ENCODE results near the gene SLC52A1. TPM values are rescaled to one million over a fixed set of nuclear protein-coding genes. Genes with fewer than 3 reads are reported as not detected.

The SLC52A1 gene
- polyA plus RNA-seq (2012; rRNA removed) = 0.49 and 0.55 TPM in 2 replicates
- 0.15 and 0.22 TPM in 2 replicates for polyA plus RNA-seq (2012; cell fraction: cytosol; rRNA removed)
- polyA plus RNA-seq (2012; cell fraction: nucleus; rRNA removed) = 1.6 TPM in 2 replicates

DNA sequence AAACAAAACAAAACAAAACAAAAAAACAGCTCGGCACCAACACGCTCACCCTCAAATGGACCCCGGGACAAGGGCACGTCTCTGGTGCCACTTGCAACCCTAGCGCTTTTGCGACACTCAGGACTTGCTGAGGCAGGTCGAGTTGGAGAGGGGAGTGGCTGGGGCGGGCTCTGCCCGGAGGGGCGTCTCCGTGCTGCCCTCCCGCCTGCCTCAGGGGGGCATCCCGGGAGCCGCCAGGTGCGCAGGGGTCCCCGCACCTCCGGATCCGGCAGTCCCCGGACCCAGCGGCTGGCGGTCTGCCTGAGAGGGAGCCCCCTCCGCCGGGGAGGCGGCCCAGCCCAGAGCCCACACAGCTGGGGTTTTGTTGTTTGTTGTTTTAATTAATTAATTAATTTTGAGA, at the start of gene SLC52A1:
TSS of gene SLC52A1 (minus strand) at position 112 of the 400 bp plus-strand sequence. CDS start 820 bp downstream, outside the sequence.
- no peaks in the 10 kb centered on the region for H3K9me3 ChIP-seq
- peak; percentile 60 for DNase-seq
- peak within 1 kb of the TSS; percentile 60; the same call in 1 of the 2 replicates for H3K4me2 ChIP-seq
- H3K27ac ChIP-seq (ENCODE audit: low read depth in 2 of 2, low read length in 1 of 2) = no peak within 1 kb of the TSS
- H2AFZ ChIP-seq (ENCODE audit: low read depth) = 0 out of 2 replicates have a peak within 1 kb of the TSS, but pooled peaks have one; percentile 29
- H3K4me3 ChIP-seq (ENCODE audit: low read depth in 2 of 2, low read length in 1 of 2) = peak within 1 kb of the TSS; percentile 21 to 45; a peak in 3 of 4 replicates
- no peaks in the 10 kb centered on the region for H3F3A ChIP-seq (replicated peaks; ENCODE audit: insufficient read depth)
- H3K4me1 ChIP-seq (ENCODE audit: control insufficient read depth in 1 of 2, insufficient read depth in 2 of 2, low read depth in 1 of 2, low read length in 1 of 2) = peaks cover 0 to 2% of the 10 kb centered on the region in 2 experiments; a peak in 1 of 4 replicates
- H3K79me2 ChIP-seq (ENCODE audit: insufficient read depth) = no peaks in the 10 kb centered on the region
- WGBS (ENCODE audit: low lambda C conversion rate) = 20% methylated on average over 10 of the region's 24 CpGs
- CTCF ChIA-PET = interaction anchor here (0.9 to 5.6 kb wide), 7 partner anchors 27 to 132 kb away, joined by 3 to 39 read pairs (median 3); partner anchors contain the start of gene CHRNE
- H3K9me2 ChIP-seq = no peaks in the 10 kb centered on the region
- H3K9ac ChIP-seq = no peak within 1 kb of the TSS
- no peak for TF ChIP-seq RFX5 (IDR thresholded peaks at IDR 0.05; ENCODE audit: low read length)
- TF ChIP-seq, protein P1, sequence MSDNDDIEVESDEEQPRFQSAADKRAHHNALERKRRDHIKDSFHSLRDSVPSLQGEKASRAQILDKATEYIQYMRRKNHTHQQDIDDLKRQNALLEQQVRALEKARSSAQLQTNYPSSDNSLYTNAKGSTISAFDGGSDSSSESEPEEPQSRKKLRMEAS (IDR thresholded peaks at IDR 0.05; ENCODE audit: low read depth) = no peak
- no peaks in the 10 kb centered on the region for H4K20me1 ChIP-seq (ENCODE audit: insufficient read depth)
- no peaks in the 10 kb centered on the region for H3K27me3 ChIP-seq (ENCODE audit: insufficient read depth)
- POLR2A ChIA-PET = interaction anchor here (1.2 kb wide), 1 partner anchor 68 kb away, joined by 3 read pairs; the partner anchor contains the start of gene SPAG7
- H3K36me3 ChIP-seq (replicated peaks in 1 of 2; ENCODE audit: control insufficient read depth in 1 of 2, insufficient read depth in 2 of 2, low read length in 1 of 2) = no peaks in the 10 kb centered on the region

DNA sequence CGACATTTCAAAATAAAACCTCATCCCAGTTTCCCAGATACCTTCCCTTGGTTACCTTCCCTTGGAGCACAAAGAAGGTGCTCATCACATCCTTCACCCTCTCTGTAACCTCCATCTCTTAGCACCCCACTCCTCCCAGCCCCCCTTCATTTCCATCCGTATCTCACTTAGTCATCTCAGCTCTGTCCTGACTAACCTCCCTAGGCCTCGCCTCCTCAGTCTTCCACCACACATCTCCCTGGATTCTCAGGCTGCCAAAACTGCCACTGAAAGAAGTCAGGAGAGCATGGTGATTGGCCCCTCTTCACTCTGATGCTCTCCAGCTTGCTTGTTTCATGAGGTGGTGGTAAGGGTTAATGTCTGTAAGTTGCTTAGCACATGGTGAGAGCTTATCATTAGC, 45.4 kb upstream of the SLC52A1 start:
- Histone ChIP-seq H3K9ac (no peak overlapping the region), H3K27me3 (ENCODE audit: insufficient read depth) (no peaks in the 10 kb centered on the region), H3K36me3 (replicated peaks in 1 of 2; ENCODE audit: control insufficient read depth in 1 of 2, insufficient read depth in 2 of 2, low read length in 1 of 2) (peaks cover 0 to 2% of the 10 kb centered on the region in 2 experiments), H3K9me2 (no peaks in the 10 kb centered on the region), H3K79me2 (ENCODE audit: insufficient read depth) (no peaks in the 10 kb centered on the region), H3F3A (replicated peaks; ENCODE audit: insufficient read depth) (no peaks in the 10 kb centered on the region), H2AFZ (ENCODE audit: low read depth) (no peak overlapping the region), H3K4me1 (ENCODE audit: control insufficient read depth in 1 of 2, insufficient read depth in 2 of 2, low read depth in 1 of 2, low read length in 1 of 2) (peaks cover 0 to 9% of the 10 kb centered on the region in 2 experiments; a peak in 1 of 4 replicates), H3K9me3 (no peaks in the 10 kb centered on the region), H3K4me3 (ENCODE audit: low read depth in 2 of 2, low read length in 1 of 2) (no peak overlapping the region), H3K4me2 (no peak overlapping the region), H4K20me1 (ENCODE audit: insufficient read depth) (no peaks in the 10 kb centered on the region), H3K27ac (ENCODE audit: low read depth in 2 of 2, low read length in 1 of 2) (no peak overlapping the region)
- WGBS (ENCODE audit: low lambda C conversion rate) = 86% methylated on average over 3 of the region's 3 CpGs
- POLR2A ChIA-PET = no interaction called here
- no peak for DNase-seq
- CTCF ChIA-PET = interaction anchor here (0.7 kb wide), 1 partner anchor 19 kb away, joined by 3 read pairs; no protein-coding TSS in a partner anchor
- TF ChIP-seq FOXJ3 (CRISPR knock-in tag; IDR thresholded peaks at IDR 0.05) (no peak), RXRA (IDR thresholded peaks at IDR 0.05; ENCODE audit: borderline replicate concordance, low read depth) (no peak), RFX5 (IDR thresholded peaks at IDR 0.05; ENCODE audit: low read length) (no peak), GABPA (IDR thresholded peaks at IDR 0.05; ENCODE audit: low read depth) (no peak), MEF2A (IDR thresholded peaks at IDR 0.05; ENCODE audit: borderline replicate concordance, low read depth) (no peak), SIN3A (IDR thresholded peaks at IDR 0.05; ENCODE audit: borderline replicate concordance, low read depth, low read length) (no peak), EZH2phosphoT487 (IDR thresholded peaks at IDR 0.05; ENCODE audit: borderline replicate concordance, low read depth) (no peak), YY1 (IDR thresholded peaks at IDR 0.05; ENCODE audit: low read depth) (no peak), FOSL2 (IDR thresholded peaks at IDR 0.05; ENCODE audit: borderline replicate concordance, low read depth) (no peak)
- TF ChIP-seq, protein P2, sequence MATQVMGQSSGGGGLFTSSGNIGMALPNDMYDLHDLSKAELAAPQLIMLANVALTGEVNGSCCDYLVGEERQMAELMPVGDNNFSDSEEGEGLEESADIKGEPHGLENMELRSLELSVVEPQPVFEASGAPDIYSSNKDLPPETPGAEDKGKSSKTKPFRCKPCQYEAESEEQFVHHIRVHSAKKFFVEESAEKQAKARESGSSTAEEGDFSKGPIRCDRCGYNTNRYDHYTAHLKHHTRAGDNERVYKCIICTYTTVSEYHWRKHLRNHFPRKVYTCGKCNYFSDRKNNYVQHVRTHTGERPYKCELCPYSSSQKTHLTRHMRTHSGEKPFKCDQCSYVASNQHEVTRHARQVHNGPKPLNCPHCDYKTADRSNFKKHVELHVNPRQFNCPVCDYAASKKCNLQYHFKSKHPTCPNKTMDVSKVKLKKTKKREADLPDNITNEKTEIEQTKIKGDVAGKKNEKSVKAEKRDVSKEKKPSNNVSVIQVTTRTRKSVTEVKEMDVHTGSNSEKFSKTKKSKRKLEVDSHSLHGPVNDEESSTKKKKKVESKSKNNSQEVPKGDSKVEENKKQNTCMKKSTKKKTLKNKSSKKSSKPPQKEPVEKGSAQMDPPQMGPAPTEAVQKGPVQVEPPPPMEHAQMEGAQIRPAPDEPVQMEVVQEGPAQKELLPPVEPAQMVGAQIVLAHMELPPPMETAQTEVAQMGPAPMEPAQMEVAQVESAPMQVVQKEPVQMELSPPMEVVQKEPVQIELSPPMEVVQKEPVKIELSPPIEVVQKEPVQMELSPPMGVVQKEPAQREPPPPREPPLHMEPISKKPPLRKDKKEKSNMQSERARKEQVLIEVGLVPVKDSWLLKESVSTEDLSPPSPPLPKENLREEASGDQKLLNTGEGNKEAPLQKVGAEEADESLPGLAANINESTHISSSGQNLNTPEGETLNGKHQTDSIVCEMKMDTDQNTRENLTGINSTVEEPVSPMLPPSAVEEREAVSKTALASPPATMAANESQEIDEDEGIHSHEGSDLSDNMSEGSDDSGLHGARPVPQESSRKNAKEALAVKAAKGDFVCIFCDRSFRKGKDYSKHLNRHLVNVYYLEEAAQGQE (IDR thresholded peaks at IDR 0.05; ENCODE audit: low read depth, low read length) = no peak
- TF ChIP-seq, protein P3, sequence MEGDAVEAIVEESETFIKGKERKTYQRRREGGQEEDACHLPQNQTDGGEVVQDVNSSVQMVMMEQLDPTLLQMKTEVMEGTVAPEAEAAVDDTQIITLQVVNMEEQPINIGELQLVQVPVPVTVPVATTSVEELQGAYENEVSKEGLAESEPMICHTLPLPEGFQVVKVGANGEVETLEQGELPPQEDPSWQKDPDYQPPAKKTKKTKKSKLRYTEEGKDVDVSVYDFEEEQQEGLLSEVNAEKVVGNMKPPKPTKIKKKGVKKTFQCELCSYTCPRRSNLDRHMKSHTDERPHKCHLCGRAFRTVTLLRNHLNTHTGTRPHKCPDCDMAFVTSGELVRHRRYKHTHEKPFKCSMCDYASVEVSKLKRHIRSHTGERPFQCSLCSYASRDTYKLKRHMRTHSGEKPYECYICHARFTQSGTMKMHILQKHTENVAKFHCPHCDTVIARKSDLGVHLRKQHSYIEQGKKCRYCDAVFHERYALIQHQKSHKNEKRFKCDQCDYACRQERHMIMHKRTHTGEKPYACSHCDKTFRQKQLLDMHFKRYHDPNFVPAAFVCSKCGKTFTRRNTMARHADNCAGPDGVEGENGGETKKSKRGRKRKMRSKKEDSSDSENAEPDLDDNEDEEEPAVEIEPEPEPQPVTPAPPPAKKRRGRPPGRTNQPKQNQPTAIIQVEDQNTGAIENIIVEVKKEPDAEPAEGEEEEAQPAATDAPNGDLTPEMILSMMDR (IDR thresholded peaks at IDR 0.05) = no peak
- TF ChIP-seq, protein P4, sequence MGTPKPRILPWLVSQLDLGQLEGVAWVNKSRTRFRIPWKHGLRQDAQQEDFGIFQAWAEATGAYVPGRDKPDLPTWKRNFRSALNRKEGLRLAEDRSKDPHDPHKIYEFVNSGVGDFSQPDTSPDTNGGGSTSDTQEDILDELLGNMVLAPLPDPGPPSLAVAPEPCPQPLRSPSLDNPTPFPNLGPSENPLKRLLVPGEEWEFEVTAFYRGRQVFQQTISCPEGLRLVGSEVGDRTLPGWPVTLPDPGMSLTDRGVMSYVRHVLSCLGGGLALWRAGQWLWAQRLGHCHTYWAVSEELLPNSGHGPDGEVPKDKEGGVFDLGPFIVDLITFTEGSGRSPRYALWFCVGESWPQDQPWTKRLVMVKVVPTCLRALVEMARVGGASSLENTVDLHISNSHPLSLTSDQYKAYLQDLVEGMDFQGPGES (IDR thresholded peaks at IDR 0.05; ENCODE audit: low read depth, low read length) = no peak
- TF ChIP-seq, protein P5, sequence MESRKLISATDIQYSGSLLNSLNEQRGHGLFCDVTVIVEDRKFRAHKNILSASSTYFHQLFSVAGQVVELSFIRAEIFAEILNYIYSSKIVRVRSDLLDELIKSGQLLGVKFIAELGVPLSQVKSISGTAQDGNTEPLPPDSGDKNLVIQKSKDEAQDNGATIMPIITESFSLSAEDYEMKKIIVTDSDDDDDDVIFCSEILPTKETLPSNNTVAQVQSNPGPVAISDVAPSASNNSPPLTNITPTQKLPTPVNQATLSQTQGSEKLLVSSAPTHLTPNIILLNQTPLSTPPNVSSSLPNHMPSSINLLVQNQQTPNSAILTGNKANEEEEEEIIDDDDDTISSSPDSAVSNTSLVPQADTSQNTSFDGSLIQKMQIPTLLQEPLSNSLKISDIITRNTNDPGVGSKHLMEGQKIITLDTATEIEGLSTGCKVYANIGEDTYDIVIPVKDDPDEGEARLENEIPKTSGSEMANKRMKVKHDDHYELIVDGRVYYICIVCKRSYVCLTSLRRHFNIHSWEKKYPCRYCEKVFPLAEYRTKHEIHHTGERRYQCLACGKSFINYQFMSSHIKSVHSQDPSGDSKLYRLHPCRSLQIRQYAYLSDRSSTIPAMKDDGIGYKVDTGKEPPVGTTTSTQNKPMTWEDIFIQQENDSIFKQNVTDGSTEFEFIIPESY (IDR thresholded peaks at IDR 0.05; ENCODE audit: borderline replicate concordance, low read depth) = no peak
- TF ChIP-seq, protein P6, sequence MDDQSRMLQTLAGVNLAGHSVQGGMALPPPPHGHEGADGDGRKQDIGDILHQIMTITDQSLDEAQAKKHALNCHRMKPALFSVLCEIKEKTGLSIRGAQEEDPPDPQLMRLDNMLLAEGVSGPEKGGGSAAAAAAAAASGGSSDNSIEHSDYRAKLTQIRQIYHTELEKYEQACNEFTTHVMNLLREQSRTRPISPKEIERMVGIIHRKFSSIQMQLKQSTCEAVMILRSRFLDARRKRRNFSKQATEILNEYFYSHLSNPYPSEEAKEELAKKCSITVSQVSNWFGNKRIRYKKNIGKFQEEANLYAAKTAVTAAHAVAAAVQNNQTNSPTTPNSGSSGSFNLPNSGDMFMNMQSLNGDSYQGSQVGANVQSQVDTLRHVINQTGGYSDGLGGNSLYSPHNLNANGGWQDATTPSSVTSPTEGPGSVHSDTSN (IDR thresholded peaks at IDR 0.05) = no peak

Data from SK-N-SH (cell line).